Body of pancreas (tissue), 4 donors: Measurements from ENCODE around the gene EPM2A. TPM values are rescaled to one million over a fixed set of nuclear protein-coding genes. Genes with fewer than 3 reads are reported as not detected.

Experiments
- ATAC-seq: fragments of 150-250 bp; one replicate; pipeline ENCODE4 v1.9.1; 2016
- DNase-seq, 4 donors: peaks; one replicate each; pipeline ENCODE4 v3.0.0-alpha.2; 2019
- H3K27ac ChIP-seq, 4 donors: fragments of 200-600 bp; sonication (generic); 1 replicate in 3 of 4; 2 replicates in 1 of 4; pipeline versions ENCODE4 v1.5.1 to v1.6.1; 2016 to 2019; ENCODE audit warnings: mild to moderate bottlenecking in 1 of 4, mixed read lengths in 1 of 4, moderate library complexity in 1 of 4
- H3K27me3 ChIP-seq, 2 donors: fragments of 200-600 bp; sonication (generic); one replicate each; pipeline ENCODE4 v1.6.0; 2016; ENCODE audit warnings: mild to moderate bottlenecking in 1 of 2
- H3K36me3 ChIP-seq, 2 donors: fragments of 200-600 bp; sonication (generic); replicated peaks in 1 of 2; 2 replicates each; pipeline ENCODE4 v1.5.1; 2016; ENCODE audit warnings: low read depth in 2 of 2; ENCODE audit not compliant: insufficient read depth in 1 of 2
- H3K4me1 ChIP-seq: fragments of 200-600 bp; sonication (generic); one replicate; pipeline ENCODE4 v1.6.0; 2016
- H3K4me3 ChIP-seq, 2 donors: fragments of 200-600 bp; sonication (generic); 1 replicate in 1 of 2; 2 replicates in 1 of 2; pipeline ENCODE4 v1.5.1; 2016 to 2019
- H3K9me3 ChIP-seq, 3 donors: fragments of 200-600 bp; sonication (generic); 1 replicate in 2 of 3; 2 replicates in 1 of 3; pipeline ENCODE4 v1.5.1; 2016
- POLR2A ChIP-seq, 3 donors: fragments of 450-650 bp; IDR thresholded peaks; one replicate each; pipeline ENCODE4 v1.6.1; 2016; ENCODE audit warnings: antibody characterized with exemption in 3 of 3, mild to moderate bottlenecking in 2 of 3
- WGBS, 2 donors: methylation state at CpG; one replicate each; pipeline ENCODE4 v1.1.5; 2017; 5-methylcytosine and 5-hydroxymethylcytosine counted together
- intact Hi-C: fragments of 100-400 bp; cut with DNase I; formaldehyde crosslinking; loops from one replicate; pipeline ENCODE4 v1.15.1; 2023
- total RNA-seq, 2 donors: library from RNA; depleted of rRNA; stranded (reverse); fragments of >200 nt; gene quantifications; one replicate each; pipeline ENCODE4 v1.1.0, GENCODE V29; 2016
- TF ChIP-seq, protein P1 (sequence below), 7 experiments: fragments of 450-650 bp in 4 of 7; fragments of 200-600 bp in 3 of 7; sonication (generic) in 3 of 7; IDR thresholded peaks; one replicate each; pipeline ENCODE4 v1.5.1; 2016 to 2019; ENCODE audit warnings: antibody characterized with exemption in 7 of 7

The EPM2A gene
- total RNA-seq, 2 donors from 2014 or later: 17.4 to 18.8 TPM

DNA sequence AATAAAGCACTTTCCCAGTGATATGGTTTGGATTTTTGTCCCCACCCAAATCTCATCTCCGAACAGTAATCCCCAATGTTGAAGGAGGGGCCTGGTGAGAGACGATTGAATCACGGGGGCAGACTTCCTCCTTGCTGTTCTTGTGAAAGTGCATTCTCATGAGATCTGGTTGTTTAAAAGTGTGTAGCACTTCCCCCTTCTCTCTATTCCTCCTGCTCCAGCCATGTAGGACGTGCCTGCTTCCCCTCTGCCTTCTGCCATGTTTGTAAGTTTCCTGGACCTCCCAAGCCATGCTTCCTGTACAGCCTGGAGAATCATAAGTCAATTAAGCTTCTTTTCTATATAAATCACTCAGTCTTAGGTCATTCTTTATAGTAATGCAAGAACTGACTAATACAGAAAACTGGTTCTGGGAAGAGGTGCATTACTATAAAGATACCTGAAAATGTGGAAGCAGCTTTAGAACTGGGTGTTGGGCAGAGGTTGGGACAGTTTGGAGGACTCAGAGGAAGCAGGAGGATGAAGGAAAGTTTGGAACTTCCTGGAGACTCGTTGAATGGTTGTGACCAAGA, 7.4 kb downstream of the EPM2A start:
- DNase-seq: no peak
- 79 to 86% methylated on average over 5 of the region's 5 CpGs for WGBS, 2 donors
- H3K4me3 ChIP-seq: no peak overlapping the region
- H3K36me3 ChIP-seq: no peaks in the 10 kb centered on the region
- H3K27me3 ChIP-seq: no peaks in the 10 kb centered on the region
- no peak for TF ChIP-seq POLR2A (IDR thresholded peaks at IDR 0.05)
- TF ChIP-seq, protein P1, sequence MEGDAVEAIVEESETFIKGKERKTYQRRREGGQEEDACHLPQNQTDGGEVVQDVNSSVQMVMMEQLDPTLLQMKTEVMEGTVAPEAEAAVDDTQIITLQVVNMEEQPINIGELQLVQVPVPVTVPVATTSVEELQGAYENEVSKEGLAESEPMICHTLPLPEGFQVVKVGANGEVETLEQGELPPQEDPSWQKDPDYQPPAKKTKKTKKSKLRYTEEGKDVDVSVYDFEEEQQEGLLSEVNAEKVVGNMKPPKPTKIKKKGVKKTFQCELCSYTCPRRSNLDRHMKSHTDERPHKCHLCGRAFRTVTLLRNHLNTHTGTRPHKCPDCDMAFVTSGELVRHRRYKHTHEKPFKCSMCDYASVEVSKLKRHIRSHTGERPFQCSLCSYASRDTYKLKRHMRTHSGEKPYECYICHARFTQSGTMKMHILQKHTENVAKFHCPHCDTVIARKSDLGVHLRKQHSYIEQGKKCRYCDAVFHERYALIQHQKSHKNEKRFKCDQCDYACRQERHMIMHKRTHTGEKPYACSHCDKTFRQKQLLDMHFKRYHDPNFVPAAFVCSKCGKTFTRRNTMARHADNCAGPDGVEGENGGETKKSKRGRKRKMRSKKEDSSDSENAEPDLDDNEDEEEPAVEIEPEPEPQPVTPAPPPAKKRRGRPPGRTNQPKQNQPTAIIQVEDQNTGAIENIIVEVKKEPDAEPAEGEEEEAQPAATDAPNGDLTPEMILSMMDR (IDR thresholded peaks at IDR 0.05): no peak
- intact Hi-C loops: no loop called here
- no peak for ATAC-seq
- peaks cover 0 to 11% (median 0%) of the 10 kb centered on the region in 3 donors for H3K9me3 ChIP-seq
- H3K4me1 ChIP-seq: no peaks in the 10 kb centered on the region
- H3K27ac ChIP-seq: no peak overlapping the region

DNA sequence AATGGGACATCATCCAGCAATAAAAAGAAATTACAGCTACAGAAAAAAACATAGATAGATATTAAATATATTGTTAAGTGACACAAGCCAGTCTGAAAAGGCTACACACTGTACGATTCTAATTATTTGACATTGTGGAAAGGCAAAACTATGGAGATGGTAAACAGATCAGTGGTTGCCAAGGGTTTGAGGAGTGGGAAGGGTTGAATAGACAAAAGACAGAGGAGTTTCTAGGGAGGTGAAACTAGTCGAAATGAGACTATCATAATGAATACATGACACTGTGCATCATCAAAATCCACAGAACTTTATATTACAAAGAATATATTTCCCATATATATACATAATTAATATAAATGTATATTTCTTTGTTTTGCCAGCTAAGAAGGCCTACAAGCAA, 9.8 kb downstream of the EPM2A start:
- WGBS, 2 donors: 76 to 86% methylated on average over 2 of the region's 2 CpGs
- Histone ChIP-seq H3K36me3 (no peaks in the 10 kb centered on the region), H3K4me3 (no peak overlapping the region), H3K4me1 (no peaks in the 10 kb centered on the region), H3K9me3 (peaks cover 0 to 11% (median 0%) of the 10 kb centered on the region in 3 donors), H3K27me3 (no peaks in the 10 kb centered on the region), H3K27ac (no peak overlapping the region)
- intact Hi-C loops: no loop called here
- ATAC-seq: no peak
- no peak for TF ChIP-seq POLR2A (IDR thresholded peaks at IDR 0.05)
- TF ChIP-seq, protein P1 (IDR thresholded peaks at IDR 0.05): no peak
- no peak for DNase-seq

DNA sequence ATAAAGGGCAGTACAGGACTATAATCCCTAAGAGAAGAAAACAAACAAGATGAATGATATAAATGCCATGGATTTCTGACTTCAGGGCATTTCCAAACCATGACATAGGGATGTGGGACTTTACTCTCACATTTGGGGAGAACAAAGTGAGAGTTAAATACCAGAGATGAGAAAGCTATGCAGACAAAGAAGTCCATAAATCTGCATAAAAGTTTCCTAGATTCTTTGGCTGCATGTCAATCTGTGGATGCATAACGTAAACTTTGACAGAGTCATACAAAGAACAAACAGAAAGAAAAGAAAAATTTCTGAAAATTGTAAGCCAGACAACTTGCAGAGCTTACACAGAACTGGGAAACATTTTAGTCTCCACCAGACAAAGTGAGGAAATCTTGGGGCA, 11.7 kb downstream of the EPM2A start:
- H3K27me3 ChIP-seq: no peaks in the 10 kb centered on the region
- no peak for TF ChIP-seq POLR2A (IDR thresholded peaks at IDR 0.05)
- TF ChIP-seq, protein P1 (IDR thresholded peaks at IDR 0.05): no peak
- intact Hi-C loops: no loop called here
- H3K4me3 ChIP-seq: no peak overlapping the region
- no peaks in the 10 kb centered on the region for H3K36me3 ChIP-seq
- ATAC-seq (no peak), DNase-seq (no peak)
- WGBS, 2 donors: 83 to 88% methylated on average over 1 of the region's 1 CpG
- peaks cover 0 to 5% (median 0%) of the 10 kb centered on the region in 3 donors for H3K9me3 ChIP-seq
- H3K4me1 ChIP-seq: no peaks in the 10 kb centered on the region
- H3K27ac ChIP-seq: no peak overlapping the region

DNA sequence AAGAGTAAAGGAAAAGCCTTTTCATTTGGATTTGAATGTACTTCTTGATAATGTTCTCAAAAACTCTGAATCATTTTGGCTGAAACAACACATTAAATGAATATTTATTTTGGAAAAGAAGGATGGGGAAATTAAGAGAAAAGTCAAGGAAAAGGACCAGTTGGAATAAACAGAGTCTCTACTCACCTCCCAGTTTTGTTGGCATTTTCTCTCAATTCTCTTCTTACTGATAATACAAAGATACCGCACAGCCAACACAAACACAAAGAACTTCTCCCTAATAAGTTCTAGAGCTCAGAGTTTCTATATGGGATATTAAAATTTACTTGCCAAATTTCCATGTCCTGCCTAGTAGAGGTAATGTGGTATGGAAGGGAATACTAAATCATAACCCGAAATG, 13.1 kb downstream of the EPM2A start:
- Histone ChIP-seq H3K4me1 (no peaks in the 10 kb centered on the region), H3K9me3 (no peaks in the 10 kb centered on the region), H3K27me3 (no peaks in the 10 kb centered on the region), H3K27ac (no peak overlapping the region), H3K4me3 (no peak overlapping the region), H3K36me3 (no peaks in the 10 kb centered on the region)
- DNase-seq (no peak), ATAC-seq (no peak)
- TF ChIP-seq POLR2A (IDR thresholded peaks at IDR 0.05): no peak
- TF ChIP-seq, protein P1 (IDR thresholded peaks at IDR 0.05): no peak
- intact Hi-C loops: no loop called here
- 93 to 95% methylated on average over 2 of the region's 2 CpGs for WGBS, 2 donors

DNA sequence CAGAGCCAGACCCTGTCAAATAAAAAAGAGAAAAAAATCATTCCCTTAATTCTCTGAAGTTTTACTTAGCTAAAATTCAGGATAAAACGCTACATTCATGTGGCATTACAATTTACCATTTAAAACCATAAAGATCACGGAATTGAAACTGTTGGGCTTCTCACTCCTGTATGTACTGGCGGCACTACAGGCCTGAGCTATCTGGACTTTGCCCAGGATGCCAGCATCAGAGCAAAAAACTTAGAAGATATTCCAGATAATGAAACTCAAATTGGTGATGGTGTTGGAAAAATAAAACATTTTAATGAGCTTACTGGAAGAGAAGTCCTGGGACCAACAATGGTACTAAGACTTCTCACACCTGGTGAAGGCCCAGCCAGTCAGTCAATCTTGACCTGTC, 14.2 kb downstream of the EPM2A start:
- intact Hi-C loops: no loop called here
- Histone ChIP-seq H3K4me1 (no peaks in the 10 kb centered on the region), H3K9me3 (no peaks in the 10 kb centered on the region), H3K27me3 (no peaks in the 10 kb centered on the region), H3K27ac (no peak overlapping the region), H3K36me3 (no peaks in the 10 kb centered on the region), H3K4me3 (no peak overlapping the region)
- ATAC-seq: no peak
- WGBS, 2 donors: 95 to 97% methylated on average over 3 of the region's 3 CpGs
- TF ChIP-seq, protein P1 (IDR thresholded peaks at IDR 0.05): no peak
- no peak for TF ChIP-seq POLR2A (IDR thresholded peaks at IDR 0.05)
- DNase-seq: no peak
